ENCODE results near the gene TCEAL8.
"Not testable (repeated sequence)": the region's sequence is repeated elsewhere in the genome, so short reads cannot be mapped to it uniquely, and the experiment has no call there.

Gene TCEAL8

GRCh38 chrX:103254921-103255493 lies at the start of gene TCEAL8:
Gene TCEAL8 (minus strand): TSS chrX:103255155. CDS start chrX:103253979, 1,176 bp downstream.
- DNase-seq = peak in 56 of 58 donors; percentile 1 to 87 (median 70)

GRCh38 chrX:103304705-103305104 lies 49.8 kb upstream of the TCEAL8 start:
- no peak for DNase-seq

- DNase-seq = no peak
These were observed 38.2 kb upstream of the TCEAL8 start for GRCh38 chrX:103293118-103293517.

GRCh38 chrX:103279624-103280023 lies 24.7 kb upstream of the TCEAL8 start:
- DNase-seq = no peak

- peak in 56 of 58 donors; percentile 0 to 73 (median 30) for DNase-seq
These were observed 21.6 kb upstream of the TCEAL8 start, which contains the start of gene TCEAL5 for GRCh38 chrX:103276581-103277002. Gene TCEAL5 (minus strand): TSS chrX:103276750. CDS start chrX:103274563, 2,187 bp downstream.

- peak in 19 of 58 donors; percentile 0 to 21 (median 2) for DNase-seq
These were observed 21.1 kb upstream of the TCEAL8 start for GRCh38 chrX:103275947-103276567.

GRCh38 chrX:103274284-103274683 lies 19.3 kb upstream of the TCEAL8 start:
- DNase-seq = no peak

- no peak for DNase-seq
These were observed 3.3 kb upstream of the TCEAL8 start for GRCh38 chrX:103258275-103258674.

- DNase-seq = no peak
These were observed 1.7 kb upstream of the TCEAL8 start for GRCh38 chrX:103256651-103257050.

- DNase-seq = peak in 54 of 58 donors; percentile 0 to 69 (median 24)
These were observed 657 bp downstream of the TCEAL8 start for GRCh38 chrX:103254171-103254824.

GRCh38 chrX:103253608-103254007 lies 1.3 kb downstream of the TCEAL8 start:
- peak in 1 of 58 donors; percentile 0 for DNase-seq

GRCh38 chrX:103250977-103251376 lies 4.0 kb downstream of the TCEAL8 start:
- no peak for DNase-seq

- DNase-seq = no peak
These were observed 5.2 kb downstream of the TCEAL8 start for GRCh38 chrX:103249805-103250204.

- DNase-seq = peak in 1 of 58 donors; percentile 0
These were observed 6.4 kb downstream of the TCEAL8 start for GRCh38 chrX:103248553-103248952.

GRCh38 chrX:103240155-103240554 lies 14.8 kb downstream of the TCEAL8 start:
- no peak for DNase-seq

GRCh38 chrX:103236296-103236695 lies 18.7 kb downstream of the TCEAL8 start:
- no peak for DNase-seq

- DNase-seq = not testable (repeated sequence)
These were observed 19.3 kb downstream of the TCEAL8 start for GRCh38 chrX:103235608-103236007.

GRCh38 chrX:103234869-103235268 lies 20.1 kb downstream of the TCEAL8 start:
- no peak for DNase-seq

- DNase-seq = no peak
These were observed 21.7 kb downstream of the TCEAL8 start for GRCh38 chrX:103233263-103233662.

- not testable (repeated sequence) for DNase-seq
These were observed 29.0 kb downstream of the TCEAL8 start for GRCh38 chrX:103225918-103226317.

- DNase-seq = peak in 14 of 58 donors; percentile 0 to 63 (median 17)
These were observed 34.2 kb downstream of the TCEAL8 start for GRCh38 chrX:103220511-103221323.
